Suppressor macrophage (primary cell): ENCODE data around the gene HMGN5.

Experiments
- DNase-seq, 4 experiments: peaks; one replicate each; pipeline ENCODE4 v3.0.0-alpha.2; 2020 to 2022
- total RNA-seq, 17 experiments: gene quantifications; one replicate each; lab custom pipeline; 2026; ENCODE audit warnings: mixed read lengths in 6 of 17, inconsistent platforms in 3 of 17; lab: John Stamatoyannopoulos, UW

Gene HMGN5
- total RNA-seq: 0.42 to 2.3 (median 1.2) reads per million in 17 experiments

- DNase-seq: peak; percentile 82 to 91 (median 90)
Measured at GRCh38 chrX:81201671-81202455, at the start of gene HMGN5, which contains the start of gene SH3BGRL. Gene HMGN5, minus strand, starts transcription at chrX:81201913. Its CDS starts 80,364 bp downstream, at chrX:81121549. Gene SH3BGRL, plus strand, starts transcription at chrX:81202102. Its CDS starts 99 bp downstream, at chrX:81202201.

GRCh38 chrX:81241753-81242152, 40.0 kb upstream of the HMGN5 start:
- DNase-seq: peak in 2 of 4 experiments; percentile 5 to 6

GRCh38 chrX:81240701-81241331, 39.1 kb upstream of the HMGN5 start:
- DNase-seq: no peak

GRCh38 chrX:81238166-81238565, 36.5 kb upstream of the HMGN5 start:
- DNase-seq: no peak

GRCh38 chrX:81237516-81237915, 35.8 kb upstream of the HMGN5 start:
- DNase-seq: no peak

GRCh38 chrX:81232218-81232617, 30.5 kb upstream of the HMGN5 start:
- DNase-seq: no peak

- no peak for DNase-seq
Measured at GRCh38 chrX:81231476-81231875, 29.8 kb upstream of the HMGN5 start.

GRCh38 chrX:81229901-81230300, 28.2 kb upstream of the HMGN5 start:
- no peak for DNase-seq

- peak in 2 of 4 experiments; percentile 1 to 4 for DNase-seq
Measured at GRCh38 chrX:81229229-81229628, 27.5 kb upstream of the HMGN5 start.

- DNase-seq: peak in 1 of 4 experiments; percentile 20
Measured at GRCh38 chrX:81215685-81216084, 14.0 kb upstream of the HMGN5 start.

GRCh38 chrX:81208916-81209315, 7.2 kb upstream of the HMGN5 start:
- no peak for DNase-seq

GRCh38 chrX:81206476-81206875, 4.8 kb upstream of the HMGN5 start:
- peak; percentile 14 to 67 (median 52) for DNase-seq

- peak in 3 of 4 experiments; percentile 13 to 65 (median 64) for DNase-seq
Measured at GRCh38 chrX:81205551-81205950, 3.8 kb upstream of the HMGN5 start.

GRCh38 chrX:81202943-81203342, 1.2 kb upstream of the HMGN5 start:
- peak; percentile 13 to 44 (median 28) for DNase-seq

GRCh38 chrX:81202456-81202819, 725 bp upstream of the HMGN5 start:
- DNase-seq: no peak

GRCh38 chrX:81201071-81201470, 642 bp downstream of the HMGN5 start:
- DNase-seq: peak in 2 of 4 experiments; percentile 7 to 23

- DNase-seq: peak; percentile 53 to 69 (median 64)
Measured at GRCh38 chrX:81195712-81196111, 6.0 kb downstream of the HMGN5 start.

GRCh38 chrX:81195259-81195658, 6.5 kb downstream of the HMGN5 start:
- no peak for DNase-seq

GRCh38 chrX:81174286-81174685, 27.4 kb downstream of the HMGN5 start:
- peak in 3 of 4 experiments; percentile 1 to 63 (median 46) for DNase-seq

- no peak for DNase-seq
Measured at GRCh38 chrX:81168391-81168790, 33.3 kb downstream of the HMGN5 start.

GRCh38 chrX:81121513-81122363, 80.0 kb downstream of the HMGN5 start:
- DNase-seq: peak; percentile 90 to 92 (median 92)

- DNase-seq: peak; percentile 8 to 66 (median 58)
Measured at GRCh38 chrX:81120936-81121371, 80.8 kb downstream of the HMGN5 start.
